ENCODE results near the gene IRF7.
"Not testable (repeated sequence)": the region's sequence is repeated elsewhere in the genome, so short reads cannot be mapped to it uniquely, and the experiment has no call there.

Gene IRF7

GRCh38 chr11:615504-616319 is at the start of gene IRF7:
TSS of gene IRF7 (minus strand) at chr11:615950. CDS start at chr11:615364, 586 bp downstream.
- peak; percentile 93 for DNase-seq

DNA sequence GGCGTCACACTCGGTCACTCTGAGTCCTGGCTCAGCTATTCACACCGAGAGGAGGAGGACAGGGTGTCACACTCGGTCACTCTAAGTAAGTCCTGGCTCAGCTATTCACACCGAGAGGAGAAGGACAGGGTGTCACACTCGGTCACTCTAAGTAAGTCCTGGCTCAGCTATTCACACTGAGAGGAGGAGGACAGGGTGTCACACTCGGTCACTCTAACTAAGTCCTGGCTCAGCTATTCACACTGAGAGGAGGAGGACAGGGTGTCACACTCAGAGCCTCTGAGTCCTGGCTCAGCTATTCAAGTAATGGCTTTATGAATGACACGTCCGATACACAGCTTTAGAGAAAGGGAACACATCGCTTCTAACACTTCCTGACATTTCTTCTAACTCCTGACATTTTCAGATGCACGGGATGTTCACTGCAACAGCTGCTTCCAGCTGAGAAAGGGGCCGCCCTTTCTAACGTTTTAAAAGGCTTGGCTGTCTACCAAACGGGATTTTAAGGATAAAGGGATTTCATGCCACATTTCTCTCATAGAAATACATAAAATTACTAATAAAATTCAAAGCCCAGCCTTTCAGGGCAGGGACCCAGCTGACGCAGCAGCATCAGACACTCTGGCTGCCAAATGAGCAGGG is 49.4 kb upstream of the IRF7 start:
- no peak for DNase-seq

DNA sequence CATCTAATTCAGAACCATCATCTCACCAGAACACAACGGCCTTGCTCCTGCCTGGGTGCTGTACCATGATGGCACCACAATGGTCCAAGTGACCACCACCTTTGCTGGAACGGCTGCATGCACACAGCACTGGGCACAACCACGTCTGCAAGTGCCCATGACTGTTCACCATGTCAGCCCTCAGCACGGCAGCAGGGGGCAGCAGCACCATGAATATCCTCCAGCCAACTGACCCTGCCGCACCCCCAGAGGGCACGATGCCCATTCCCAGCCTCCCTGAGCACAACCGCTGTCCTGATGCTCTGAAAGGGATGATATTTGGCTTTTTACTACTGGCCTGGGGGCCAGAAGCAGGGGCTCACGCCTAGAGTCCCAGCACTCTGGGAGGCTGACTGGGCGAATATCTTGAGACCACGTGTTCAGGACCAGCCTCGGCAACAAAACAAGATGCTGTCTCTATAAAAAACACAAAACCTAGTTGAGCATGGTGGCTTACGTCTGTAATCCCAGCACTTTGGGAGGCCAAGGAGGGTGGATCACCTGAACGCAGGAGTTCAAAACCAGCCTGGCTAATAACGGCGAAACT is 47.0 kb upstream of the IRF7 start:
- no peak for DNase-seq

DNA sequence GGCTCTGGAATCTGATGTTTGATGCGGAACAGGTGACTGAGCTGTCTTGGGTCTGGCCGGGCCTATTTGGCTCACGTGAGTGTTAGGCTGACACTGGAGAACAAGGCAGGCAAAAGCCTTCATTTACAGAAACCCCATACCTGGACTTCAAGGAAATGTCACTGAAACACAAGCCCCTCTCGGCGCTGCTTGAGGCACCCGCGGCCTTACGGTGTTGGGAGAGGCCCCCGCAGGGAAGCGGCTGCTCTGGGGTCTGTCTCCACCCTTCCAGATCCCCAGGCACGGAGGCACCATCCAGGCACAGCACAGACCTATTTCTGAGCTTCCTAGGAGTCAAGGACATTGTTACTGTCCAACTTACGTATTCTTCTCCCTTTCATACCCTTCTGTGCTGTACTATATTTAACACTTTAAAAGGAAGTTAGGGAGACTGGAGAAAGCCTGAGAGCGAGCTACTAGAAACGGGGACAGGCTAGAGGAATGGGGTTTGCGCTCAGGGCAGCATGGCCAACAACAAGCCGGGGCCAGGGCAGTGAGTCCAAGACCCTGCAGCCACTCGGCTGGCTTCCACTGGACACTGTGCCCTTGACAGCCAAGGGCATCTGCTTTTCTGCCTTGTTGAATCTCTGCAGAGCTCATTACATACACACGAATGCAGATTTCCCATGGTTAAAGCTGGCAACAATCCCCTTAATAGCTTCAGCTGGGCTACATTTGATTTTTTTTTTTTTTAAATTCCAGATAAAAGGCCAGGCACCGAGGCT is 45.1 kb upstream of the IRF7 start:
- DNase-seq, result no peak

GRCh38 chr11:660281-660680 is 44.5 kb upstream of the IRF7 start:
- DNase-seq, result no peak

DNA sequence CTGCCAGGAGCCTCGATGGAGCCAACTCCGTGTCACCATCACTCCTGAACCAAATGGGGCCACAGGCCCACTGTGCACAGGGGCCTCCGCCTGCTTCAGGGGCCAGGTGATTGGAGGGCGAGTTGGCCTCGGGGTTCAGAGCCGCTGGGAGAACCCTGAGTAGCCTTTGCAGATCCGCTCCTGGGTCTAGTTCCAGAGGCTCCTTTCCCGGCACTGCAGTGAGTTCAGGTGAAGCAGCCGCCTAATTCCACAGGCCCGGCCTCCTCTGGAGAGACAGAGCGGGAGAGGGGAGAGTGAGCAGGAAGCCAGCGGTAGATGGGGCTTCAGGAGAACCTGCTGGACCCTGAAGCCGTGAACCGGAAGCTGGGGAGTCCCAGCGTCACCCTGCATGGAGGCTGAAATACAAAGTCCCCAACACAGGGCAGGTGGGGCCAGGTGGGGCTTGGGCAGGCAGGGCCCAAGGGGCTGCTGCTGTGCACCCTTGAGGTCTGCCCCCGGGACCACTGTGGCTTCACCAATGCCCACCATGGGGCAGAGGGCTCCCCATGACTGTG is 43.9 kb upstream of the IRF7 start:
- DNase-seq, result no peak

- no peak for DNase-seq
Observed at GRCh38 chr11:657691-658126, 42.0 kb upstream of the IRF7 start.

GRCh38 chr11:656866-657265 is 41.1 kb upstream of the IRF7 start:
- DNase-seq, result no peak

- no peak for DNase-seq
Observed at GRCh38 chr11:656426-656825, 40.7 kb upstream of the IRF7 start.

DNA sequence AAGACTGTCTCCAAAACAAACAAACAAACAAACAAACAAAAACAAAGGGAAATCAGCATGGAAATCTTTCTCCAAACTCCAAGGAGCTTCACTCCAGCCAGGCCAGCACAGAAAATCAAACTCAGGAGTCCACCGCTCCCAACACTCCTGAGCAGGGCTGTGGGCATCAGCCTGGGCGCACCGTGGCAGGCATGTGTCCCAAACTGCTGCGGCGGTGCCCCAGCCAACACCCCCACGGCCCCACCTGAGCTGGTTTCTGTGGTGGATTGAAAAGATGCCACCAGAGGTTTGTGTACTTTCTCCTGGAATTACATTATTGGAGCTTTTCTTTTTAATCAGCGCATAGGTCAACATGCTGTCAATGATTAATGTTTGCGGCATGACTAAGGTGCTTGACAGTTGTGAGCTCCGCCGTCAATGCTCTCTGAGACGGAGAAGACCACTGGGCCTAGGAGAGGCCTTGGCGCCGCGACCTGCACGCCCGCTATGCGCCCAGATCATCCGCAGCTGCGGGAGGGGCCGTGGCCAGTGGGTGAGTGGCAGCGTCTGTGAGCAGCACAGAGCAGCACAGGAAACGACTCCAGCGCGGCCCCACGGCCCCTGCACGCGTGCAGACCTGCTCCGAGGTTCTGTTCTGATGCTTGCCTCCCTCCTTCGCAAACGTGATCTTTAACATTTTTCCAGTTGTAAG is 39.4 kb upstream of the IRF7 start:
- DNase-seq, result no peak

DNA sequence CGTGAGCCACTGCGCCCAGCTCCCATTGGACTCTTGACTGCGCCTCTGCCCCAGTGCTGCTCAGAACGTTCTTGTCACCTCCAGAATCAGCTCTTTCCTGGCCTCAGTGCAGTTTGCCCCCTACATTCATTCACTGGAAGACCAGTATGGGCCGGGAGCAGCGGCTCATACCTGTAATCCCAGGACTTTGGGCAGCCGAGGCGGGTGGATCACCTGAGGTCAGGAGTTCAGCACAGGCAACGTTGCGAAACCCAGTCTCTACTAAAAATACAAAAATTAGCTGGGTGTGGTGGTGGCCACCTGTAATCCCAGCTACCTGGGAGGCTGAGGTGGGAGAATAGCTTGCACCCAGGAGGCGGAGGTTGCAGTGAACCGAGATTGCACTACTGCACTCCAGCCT is 38.7 kb upstream of the IRF7 start:
- not testable (repeated sequence) for DNase-seq

GRCh38 chr11:653837-654236 is 38.1 kb upstream of the IRF7 start:
- DNase-seq, result no peak

- not testable (repeated sequence) for DNase-seq
Observed at GRCh38 chr11:653136-653535, 37.4 kb upstream of the IRF7 start.

DNA sequence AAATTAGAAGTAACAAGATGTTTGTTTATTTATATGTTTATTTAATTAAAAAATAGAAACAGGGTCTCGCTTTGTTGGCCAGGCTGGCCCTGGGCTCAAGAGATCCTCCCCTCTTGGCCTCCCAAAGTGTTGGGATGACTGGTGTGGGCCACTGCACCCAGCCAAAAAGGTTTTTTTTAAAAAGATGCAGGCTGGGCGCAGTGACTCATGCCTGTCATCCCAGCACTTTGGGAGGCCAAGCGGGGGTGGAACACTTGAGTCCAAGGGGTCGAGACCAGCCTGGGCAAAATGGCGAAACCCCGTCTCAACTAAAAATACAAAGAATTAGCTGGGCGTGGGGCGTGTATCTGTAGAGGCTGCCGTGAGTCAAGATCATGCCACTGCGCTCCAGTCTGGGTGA is 34.7 kb upstream of the IRF7 start:
- no peak for DNase-seq

- DNase-seq, result not testable (repeated sequence)
Observed at GRCh38 chr11:647672-648158, 32.0 kb upstream of the IRF7 start.

DNA sequence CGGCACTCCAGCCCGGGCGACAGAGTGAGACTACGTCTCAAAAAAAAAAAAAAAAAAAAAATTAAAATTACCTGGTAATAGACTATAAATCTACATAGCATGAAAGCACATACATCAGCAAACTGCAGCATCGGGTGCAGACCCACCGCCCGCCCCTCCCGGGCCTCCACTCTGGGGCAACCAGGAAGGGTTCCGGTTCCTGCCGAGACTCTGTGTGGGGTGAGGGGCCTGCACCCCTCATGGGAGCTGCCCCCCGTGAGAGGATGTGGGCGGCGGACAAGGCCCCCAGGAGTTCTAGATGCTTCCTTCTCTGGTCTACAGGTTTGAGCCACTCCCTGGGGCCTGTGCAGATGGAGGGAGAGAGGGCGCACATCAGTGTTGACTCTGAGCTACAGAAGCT is 30.5 kb upstream of the IRF7 start:
- DNase-seq, result no peak

DNA sequence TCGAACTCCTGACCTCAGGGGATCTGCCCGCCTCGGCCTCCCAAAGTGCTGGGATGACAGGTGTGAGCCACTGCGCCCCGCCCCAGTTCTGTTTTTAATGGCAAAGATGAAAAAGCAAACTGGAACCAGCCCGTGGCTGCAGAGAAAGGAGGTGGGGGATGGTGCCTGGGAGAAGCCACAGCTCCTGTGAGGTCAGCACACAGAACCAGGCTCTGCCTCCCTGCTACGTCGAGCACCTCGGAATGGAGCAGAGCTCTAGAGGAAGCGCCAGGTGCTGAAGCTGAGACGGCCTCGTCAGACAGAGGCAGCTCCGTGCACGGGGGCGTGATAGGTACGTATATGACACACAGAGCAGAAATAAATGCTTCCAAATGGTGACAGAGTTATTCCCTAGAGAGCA is 29.8 kb upstream of the IRF7 start:
- DNase-seq, result no peak

DNA sequence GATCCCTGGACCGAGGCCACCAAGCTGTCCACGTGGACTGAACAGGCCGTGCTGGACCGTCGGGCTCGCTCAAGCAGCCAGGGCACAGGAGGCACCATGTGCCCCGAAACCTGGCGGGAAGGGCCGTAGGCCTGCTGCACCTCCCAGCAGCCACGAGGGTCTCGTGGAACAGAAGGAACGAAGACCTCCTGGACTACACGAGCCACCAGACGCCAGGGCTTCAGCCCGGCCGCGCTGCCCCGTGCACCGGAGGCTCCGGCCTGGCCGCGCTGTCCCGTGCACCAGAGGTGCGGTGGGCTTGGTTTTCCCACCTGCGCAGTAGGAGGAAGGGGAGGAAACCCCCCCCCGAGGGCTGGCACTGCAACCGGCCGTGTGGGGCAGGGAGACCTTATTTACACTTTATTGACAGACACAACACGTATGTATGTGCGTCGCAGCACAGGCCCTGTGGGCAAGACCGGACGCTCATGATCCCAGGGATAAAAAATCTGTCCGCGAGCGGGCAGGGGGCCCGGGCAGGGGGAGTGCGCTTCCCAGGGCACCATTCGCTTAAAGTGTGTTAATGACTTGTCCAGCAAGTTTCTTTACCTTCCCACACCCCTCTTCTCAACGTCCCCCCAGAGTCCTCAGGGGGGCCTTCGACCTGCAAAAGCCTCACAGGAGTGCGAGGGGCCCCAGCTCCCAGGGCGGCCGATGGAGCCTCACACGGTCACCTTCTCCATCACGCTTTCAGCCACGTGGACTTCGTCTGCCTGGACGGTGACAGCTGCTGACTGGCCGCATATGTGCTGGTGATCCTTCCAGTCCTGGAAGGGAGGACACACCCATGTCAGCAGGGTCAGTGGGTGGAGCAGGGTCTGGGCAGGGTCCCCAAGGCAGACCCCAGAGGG is 28.3 kb upstream of the IRF7 start:
- no peak for DNase-seq

- no peak for DNase-seq
Observed at GRCh38 chr11:643366-643765, 27.6 kb upstream of the IRF7 start.

- no peak for DNase-seq
Observed at GRCh38 chr11:641806-642370, 26.1 kb upstream of the IRF7 start.
